HG03066 (cell line): ENCODE measurements around the gene DHRS7B.
A peak's percentile ranks its signal among the peaks of the same experiment; 100 is the strongest.

Experiments
- ATAC-seq: cut with Tn5 transposase; IDR thresholded peaks from one replicate; pipeline ENCODE4 v1.9.1; 2021; ENCODE audit warnings: low read depth; ENCODE audit not compliant: unreplicated experiment

DHRS7B gene

GRCh38 chr17:21149621-21150020, 22.9 kb downstream of the DHRS7B start:
- ATAC-seq: no peak

DNA sequence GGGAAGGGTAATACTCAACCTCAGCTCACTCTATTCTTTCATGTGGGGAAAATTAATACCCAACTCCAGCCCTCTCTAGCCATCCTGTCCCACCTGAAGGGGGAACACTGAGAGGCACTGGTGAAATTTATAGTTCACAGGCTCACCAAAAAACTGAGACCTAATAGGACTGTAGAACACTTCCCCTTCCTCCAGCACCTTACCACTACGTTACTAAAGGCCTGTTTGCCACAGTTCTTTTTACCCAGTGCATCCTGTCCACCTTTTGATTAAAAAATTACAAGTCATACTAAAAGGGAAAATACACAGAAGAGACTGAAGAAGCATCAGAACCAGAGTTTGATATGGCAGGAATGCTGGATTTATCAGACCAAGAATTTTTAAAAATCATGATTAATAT, 26.0 kb downstream of the DHRS7B start:
- ATAC-seq: no peak

DNA sequence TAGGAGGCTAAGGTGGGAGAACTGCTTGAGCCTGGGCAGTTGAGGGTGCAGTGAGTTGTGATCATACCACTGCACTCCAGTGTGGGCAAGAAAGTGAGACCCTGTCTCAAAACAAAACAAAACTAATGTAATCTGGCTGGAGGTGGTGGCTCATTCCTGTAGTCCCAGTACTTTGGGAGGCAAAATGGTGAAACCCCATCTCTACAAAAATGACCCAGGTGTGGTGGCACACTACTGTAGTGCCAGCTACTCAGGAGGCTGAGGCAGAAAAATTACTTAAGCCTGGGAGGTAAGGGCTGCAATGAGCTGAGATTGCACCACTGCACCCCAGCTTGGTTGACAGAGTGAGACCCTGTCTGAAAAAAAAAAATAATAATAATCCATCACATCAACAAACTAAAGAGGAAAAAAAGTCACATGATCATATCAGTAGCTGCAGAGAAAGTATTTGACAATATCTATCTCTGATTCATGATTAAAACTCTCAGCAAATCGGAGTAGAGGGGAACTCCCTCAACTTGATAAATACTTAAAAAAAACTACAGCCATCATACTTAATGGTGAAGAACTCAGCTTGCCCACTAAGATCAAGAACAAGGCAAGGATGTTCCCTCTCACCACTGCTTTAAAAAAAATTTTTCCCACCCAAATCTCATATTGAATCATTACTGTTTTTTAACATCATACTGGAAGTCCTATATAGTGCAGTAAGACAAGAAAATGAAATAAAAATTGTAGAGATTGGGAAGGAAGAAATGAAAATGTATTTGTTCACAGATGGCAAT, 31.0 kb downstream of the DHRS7B start:
- no peak for ATAC-seq

- no peak for ATAC-seq
Measured at GRCh38 chr17:21160401-21160800, 33.6 kb downstream of the DHRS7B start.

GRCh38 chr17:21161498-21162393, 35.0 kb downstream of the DHRS7B start:
- no peak for ATAC-seq

GRCh38 chr17:21162394-21162775, 35.6 kb downstream of the DHRS7B start:
- no peak for ATAC-seq

DNA sequence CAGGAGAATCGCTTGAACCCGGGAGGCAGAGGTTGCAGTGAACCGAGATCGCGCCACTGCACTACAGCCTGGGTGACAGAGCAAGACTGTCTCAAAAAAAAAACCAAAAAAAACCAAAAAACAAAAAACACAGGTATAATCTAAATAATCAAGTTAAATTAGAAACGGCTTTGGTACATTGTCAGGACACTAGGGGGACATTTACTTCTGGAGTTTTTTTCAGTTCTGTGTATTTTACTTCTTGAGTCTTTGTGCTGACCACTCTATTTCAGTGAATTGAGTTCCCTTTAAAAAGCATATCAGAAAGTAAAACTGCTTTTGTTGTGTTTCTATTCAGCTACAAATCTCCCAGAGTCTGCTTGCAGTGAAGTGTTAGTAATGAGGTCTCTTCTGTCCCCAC, 36.3 kb downstream of the DHRS7B start:
- ATAC-seq: no peak

DNA sequence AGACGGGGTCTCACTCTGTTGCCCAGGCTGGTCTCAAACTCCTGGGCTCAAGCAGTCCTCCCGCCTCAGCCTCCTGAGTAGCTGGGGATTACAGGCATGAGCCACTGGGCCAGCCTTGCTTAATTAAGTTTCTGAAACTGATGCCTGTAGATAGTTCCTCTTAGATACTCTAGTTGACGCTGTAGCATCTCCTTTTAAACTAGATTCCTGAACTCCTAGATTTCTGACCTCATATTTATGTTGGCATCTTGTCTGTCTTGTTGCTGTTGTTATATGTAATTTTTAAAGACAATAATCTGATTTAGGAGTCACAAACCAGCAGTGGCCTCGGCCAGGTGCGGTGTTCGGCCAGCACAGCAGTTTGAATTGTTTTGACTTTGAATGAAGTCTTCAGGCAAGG, 37.5 kb downstream of the DHRS7B start:
- ATAC-seq: no peak

- ATAC-seq: no peak
Measured at GRCh38 chr17:21164620-21165019, 37.9 kb downstream of the DHRS7B start.

DNA sequence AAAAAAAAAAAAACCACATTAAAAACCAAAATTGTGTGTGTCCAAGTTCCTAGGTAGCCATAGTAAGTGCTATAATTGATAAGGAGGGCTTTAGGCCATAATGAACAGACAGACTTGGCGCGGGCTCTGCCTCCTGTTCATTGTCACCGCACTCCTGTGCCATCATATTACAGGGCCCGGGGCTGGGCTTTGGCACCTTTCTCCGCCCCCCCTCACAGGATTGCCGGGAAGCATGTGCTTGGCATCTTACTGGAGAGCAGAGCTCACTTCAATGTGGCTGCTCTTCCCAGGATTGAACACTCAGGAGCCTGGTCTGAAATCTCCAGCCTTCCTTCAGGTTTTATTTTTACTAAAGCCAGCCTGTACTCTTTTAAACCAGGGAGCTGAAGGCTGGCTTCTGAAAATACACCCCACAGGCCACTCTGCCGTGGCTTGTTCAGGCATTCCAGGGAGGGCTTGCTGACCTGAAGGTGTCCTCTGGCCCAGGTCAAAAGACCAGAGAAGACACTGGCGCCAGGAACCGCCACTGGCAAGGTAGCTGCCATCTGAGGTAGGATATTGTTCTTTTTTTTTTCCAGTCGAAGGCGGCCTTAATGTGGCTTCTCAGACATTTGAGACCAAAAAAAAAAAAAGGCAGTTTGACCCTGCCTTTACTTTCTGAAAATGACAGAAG, 39.3 kb downstream of the DHRS7B start:
- ATAC-seq: no peak

- ATAC-seq: no peak
Measured at GRCh38 chr17:21166595-21167210, 39.9 kb downstream of the DHRS7B start.

GRCh38 chr17:21167303-21167702, 40.5 kb downstream of the DHRS7B start:
- no peak for ATAC-seq

DNA sequence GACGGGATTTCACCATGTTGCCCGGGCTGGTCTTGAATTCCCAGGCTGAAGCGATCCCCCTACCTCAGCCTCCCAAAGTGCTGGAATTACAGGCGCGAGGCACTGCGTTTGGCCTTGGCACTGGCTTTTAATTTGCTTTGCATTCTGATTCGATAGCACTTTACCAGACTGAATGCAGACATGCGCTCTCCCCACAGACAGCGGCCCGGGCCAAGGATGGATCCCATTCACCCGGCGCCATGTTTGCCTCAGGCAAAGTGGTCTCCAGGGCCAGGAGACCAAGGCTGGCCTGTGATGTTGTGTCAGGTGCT, 41.7 kb downstream of the DHRS7B start:
- no peak for ATAC-seq

DNA sequence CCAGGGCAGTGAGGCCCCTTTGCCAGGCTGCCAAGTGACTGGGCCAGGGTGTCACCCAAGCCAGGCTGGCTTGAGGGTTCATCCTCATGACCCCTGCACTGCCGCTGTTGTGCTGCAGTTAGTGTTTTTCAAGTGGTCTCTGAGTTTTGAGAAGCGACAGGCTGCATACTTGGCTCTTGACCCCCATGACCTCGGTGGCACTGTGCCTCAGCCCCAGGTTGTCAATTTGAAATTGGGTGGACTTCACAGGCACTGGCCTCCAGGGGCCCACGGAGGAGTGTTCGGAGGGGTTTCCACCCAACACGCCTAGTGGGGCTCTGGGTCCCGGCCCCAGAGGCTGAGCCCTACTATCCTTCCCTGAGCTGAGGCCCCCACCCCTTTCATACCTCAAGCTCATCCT, 42.7 kb downstream of the DHRS7B start:
- ATAC-seq: no peak

GRCh38 chr17:21170809-21171208, 44.0 kb downstream of the DHRS7B start:
- no peak for ATAC-seq

DNA sequence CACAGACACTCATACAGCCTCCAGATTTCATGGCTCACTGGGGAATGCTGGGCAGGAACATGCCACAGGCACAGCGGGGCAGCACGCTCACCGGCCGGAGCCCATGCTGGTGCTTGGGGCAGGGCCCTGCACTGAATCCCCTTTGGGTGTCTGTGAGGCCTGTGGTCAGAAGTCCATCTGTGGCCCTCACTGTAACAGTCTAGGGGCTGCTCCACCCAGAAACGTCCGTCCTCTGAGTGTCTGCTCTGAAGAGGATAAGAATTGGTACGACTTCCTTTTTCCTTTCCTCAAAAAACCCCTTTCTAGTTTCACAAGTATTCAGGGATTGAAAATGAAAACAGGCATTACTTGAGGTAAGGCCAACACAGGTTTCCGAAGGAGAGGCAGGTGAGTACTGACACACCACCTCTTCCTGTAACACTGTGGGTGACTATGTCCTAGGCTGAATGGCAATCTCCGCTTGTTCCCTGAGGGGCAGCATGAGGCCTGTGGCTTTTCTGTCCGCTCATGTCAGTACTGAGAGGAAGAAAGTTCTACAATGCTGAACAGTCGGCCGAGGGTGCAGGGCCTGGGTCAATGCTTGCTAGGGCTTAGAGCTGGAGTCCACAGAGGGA, 44.7 kb downstream of the DHRS7B start:
- peak; percentile 65 for ATAC-seq

- no peak for ATAC-seq
Measured at GRCh38 chr17:21171970-21172510, 45.3 kb downstream of the DHRS7B start.

DNA sequence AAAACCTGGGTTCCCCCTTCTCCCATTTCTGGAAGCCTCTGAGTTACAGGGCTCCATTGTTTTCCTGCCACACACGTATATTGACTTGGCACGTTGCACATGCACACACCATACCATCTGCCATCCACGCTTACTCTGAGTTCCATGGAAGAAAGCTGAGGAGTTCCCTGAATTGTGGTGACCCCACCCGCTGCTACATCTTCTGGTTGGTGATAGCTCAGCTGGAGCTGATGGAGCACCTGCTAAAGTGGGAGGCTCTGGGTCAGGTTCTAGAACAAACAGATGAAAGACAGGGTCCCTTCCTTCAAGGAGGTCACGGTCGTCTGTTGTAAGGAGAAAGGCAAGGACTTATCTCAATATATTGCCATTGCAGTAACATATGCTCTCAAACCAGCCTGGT, 46.1 kb downstream of the DHRS7B start:
- ATAC-seq: no peak

GRCh38 chr17:21173543-21173942, 46.8 kb downstream of the DHRS7B start:
- no peak for ATAC-seq

DNA sequence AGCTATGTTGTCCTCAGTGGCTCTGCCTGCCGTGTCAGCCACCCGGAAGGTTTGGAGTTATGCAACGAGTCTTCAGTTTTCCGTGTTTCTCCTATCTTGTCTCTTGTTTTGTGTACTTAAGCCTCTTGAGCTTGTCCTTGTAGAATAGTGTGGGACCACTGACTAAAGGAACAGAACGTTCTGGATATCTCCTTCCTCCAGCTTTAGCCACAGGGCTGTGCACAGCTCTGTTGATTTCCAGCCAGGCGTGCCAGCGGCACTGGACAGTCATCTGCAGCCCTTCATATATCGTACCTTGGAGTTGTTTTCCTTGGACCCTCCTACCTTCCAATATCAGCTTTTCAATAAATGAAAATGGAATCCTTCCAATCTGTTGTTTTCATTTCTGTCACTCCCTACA, 47.4 kb downstream of the DHRS7B start:
- ATAC-seq: no peak
